NOMO-1 (cell line): ENCODE results near the gene KAT6B.
"Not testable (repeated sequence)": the region's sequence is repeated elsewhere in the genome, so short reads cannot be mapped to it uniquely, and the experiment has no call there.

Source experiments
- DNase-seq, 2 experiments: peaks; one replicate each; lab custom pipeline; 2025; ENCODE audit not compliant: unreplicated experiment in 2 of 2; lab: John Stamatoyannopoulos, UW

The KAT6B gene

DNA sequence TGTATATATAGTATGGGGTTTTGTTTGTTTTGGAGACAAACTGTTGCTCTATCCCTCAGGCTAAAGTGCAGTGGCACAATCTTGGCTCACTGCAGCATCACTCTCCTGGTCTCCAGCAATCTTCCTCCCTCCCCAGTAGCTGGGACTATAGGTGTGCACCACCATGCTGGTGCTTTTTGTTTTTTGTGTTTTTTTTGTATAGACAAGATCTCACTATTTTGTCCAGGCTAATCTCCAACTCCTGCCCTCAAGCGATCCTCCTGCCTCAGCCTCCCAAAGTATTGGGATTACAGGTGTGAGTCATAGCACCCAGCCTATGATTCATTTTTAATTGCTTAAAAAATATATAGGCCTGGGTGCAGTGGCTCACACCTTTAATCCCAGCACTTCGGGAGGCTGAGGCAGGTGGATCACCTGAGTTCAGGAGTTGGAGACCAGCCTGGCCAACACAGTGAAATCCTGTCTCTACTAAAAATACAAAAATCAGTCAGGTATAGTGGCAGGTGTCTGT lies 229.6 kb downstream of the KAT6B start:
- DNase-seq = not testable (repeated sequence)

DNA sequence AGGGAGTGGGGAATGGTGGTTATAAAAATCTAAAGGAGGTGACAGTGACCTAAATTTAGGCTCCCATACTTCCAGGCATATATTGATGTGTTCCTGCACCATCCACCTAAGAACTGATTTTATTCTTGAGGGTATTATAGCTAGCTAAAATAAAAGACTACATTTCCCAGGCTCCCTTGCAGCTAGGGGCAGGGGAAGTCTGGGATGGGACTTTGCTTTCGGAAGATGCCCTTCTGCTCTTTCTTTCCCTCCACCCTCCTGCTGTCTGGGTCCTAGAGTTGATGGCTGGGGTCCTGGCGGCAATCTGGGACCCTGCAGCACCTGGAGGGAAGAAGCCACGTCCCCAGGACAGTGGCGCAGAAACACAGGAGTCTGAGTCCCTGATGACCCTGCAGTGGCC lies 231.3 kb downstream of the KAT6B start:
- DNase-seq = no peak

DNA sequence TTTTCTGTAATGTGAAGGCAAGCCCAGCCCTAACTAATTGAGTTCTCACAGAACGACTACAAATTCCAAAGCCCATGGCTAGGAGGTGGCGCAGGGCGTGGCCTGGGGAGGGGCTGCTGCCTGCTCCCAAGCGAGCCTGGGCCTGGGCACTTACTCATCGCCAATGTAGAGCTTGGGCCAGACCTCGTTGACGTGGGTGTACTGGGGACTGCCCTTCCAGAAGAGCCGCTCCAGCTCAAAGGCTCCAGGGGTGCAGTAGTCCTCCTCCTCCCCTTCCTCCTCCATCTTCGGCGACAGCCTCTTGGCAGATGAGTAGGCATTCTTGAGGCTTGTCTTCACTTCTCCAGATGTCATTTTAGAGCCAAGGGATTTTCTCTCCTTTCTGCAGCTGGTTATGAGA lies 231.8 kb downstream of the KAT6B start:
- DNase-seq = no peak

DNA sequence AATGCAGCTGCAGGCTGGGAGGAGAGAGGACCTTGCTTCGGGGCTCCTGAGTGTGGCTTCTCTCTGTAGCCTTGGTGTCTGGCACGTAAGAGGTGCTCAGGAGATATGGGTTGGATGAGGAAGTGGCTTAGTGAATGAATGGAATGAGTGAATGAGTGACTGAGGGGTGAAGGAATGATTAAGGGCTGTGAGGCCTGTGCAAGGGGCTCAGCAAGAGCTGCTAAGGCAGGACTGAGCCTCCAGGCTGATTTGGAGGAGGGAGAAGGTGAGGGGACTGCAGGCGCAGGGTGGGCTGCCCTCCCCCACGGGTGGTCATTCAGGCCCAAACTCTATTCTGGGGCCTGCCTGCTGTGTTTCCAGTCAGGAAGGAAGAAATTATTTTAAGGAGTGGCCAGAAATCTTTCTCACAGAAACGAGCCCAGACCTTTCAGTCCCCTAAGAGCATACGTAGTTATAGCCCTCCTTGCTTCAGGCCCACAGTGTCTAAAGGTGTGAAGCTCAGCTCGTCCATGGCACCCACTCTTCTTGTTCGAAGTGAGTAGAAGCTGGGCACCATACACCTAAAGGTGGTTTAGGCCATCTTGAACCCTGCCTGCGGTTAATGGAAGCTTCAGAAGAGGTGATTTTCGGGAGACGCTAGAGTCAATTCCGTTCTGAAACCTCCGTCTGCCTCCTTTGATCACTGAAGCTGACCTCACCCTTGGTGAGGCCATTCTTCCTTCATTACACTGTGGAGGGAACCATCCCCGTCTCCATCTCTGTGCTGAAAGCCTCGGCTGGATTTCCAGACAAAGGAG lies 235.5 kb downstream of the KAT6B start:
- peak in 1 of 2 experiments; percentile 39 for DNase-seq

DNA sequence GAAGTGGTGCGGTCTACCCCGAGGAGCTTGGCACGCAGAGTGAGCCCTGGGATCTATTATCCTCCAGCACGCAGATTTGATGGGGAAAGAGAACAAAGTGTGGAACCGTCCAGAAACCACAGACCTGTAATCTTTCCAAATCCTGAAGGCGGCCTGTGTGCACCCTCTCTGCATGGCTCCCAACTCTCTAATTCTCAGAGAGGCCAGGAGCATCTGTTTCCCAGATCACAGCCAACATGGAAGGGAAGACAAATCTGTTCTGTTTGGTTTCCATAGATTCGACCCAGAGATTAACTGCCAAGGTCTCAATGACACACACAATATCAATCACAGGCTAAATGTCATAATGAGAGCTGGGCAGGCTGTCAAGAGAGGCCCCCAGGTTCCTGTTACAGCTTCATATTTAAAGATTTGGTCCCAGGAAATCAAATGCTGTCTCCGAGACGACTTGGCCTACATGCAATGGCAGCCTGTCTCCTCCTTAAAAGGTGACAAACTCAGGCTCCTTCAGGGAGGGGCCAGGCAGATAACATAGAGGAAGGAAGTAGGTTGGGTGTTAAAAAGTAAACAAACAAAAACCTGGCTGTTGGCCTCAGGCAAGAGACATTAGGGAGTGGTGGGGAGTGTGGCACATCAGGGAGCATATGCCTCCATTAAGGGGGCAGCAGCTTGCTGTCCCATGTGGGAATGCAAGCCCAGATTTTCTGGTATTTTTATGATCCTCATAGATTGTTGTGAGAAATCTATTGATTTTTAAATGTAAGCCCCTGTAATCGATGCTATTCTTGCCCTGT lies 236.3 kb downstream of the KAT6B start:
- DNase-seq = peak in 1 of 2 experiments; percentile 39

DNA sequence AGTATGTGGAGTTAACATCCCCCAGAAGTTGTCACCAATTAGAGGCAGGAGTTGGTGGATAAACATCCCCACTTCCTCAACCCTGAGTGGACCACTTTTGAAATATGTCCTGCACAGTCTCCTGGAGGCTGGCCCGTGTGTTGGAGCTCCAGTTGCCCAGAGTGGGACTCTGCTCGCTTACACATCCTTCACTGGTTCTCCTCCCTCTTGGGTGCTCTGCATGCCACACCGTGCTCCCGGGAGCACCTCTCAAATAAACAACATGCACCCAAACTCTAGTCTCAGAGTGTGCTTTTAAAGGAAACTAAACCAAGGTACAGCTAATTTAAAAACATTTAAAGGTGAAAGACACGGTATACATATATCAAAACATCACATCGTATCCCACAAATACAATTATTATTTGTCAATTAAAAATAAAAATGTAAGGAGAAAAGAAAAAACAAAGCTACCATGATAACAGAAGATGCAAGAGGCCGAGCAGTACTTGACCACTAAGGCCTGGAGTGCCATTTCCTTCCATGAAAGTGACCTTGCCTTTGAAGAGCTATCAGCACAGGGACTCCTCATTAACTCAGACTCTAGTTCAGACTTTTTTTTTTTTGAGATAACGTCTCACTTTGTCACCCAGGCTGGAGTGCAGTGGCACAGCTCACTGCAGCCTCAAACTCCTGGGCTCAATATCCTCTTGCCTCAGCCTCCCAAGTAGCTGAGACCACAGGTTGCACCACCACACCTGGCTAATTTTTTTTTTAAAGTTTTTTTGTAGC lies 237.2 kb downstream of the KAT6B start:
- DNase-seq = no peak

DNA sequence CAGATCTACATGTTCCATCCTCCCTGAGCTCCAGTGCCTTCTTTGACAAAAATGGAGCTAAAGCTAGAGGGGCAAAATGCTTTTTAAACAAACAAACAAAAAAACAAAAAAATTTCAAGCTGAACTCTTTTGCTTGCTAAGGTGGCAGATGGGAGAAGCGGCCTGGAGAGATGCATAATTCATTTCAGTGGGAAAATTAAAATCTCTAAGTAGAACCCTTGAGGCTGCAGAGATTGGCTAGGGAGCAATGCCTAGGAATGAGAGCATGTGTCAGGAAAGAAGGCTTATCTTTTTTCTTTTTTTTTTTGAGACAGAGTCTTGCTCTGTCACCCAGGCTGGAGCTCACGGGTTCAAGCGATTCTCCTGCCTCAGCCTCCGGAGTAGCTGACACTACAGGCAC lies 238.7 kb downstream of the KAT6B start:
- no peak for DNase-seq

DNA sequence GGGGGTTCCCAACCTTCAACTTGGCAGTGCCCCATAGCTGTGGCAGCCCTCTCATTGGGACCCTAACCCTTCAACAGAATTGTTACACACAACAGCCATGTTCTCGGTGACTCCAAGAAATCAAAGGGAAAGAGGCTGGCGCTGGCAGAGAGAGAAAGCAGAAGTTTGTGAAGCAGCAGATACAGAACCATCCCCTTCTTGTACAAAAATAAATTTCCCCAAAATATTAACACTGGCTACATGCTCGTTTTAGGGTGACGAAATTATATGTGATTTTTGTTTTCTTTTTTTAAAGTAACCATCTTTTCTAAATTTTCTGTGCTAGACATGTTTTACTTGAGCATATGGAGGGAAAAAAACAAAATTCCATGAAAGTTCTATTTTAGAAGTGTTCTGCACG lies 239.9 kb downstream of the KAT6B start:
- peak; percentile 1 to 20 for DNase-seq

DNA sequence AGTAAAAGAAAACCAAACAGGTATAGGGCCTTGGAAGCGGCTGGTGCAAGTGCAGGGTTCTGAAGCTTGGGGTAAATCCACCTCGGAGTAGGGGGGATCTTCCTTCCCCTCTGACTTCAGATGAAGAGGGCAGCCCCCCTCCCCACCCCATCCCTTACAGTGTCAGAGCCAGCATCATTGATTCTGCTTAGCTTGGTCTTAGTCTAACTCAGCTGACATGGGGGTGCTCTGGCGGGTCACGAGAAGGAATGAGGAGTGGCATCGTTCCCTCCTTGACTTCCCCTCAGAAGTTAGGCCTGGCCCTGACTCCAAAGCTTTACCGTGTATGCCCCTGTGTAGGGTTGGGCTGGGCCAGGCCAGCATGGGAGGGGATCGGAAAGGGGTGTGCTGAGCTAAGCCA lies 240.9 kb downstream of the KAT6B start:
- no peak for DNase-seq

DNA sequence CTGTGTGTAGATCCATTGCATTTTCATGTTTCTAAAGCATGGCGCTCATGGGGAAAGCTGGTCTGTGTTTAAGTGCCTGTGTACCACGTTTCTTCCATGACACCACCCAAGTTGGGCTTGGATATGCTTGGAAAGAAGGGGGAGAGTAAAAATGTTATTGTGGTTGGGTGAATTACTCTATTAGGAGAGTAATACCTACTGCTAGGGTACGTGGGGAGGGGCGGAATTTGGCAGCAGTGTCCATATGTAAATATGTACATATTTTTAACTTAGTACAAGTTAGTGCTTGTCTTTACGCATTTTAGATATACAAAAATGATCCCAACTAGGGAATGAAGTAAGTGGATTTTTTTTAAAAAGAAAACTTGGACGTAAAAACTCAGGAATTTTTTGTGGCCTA lies 242.1 kb downstream of the KAT6B start:
- no peak for DNase-seq

DNA sequence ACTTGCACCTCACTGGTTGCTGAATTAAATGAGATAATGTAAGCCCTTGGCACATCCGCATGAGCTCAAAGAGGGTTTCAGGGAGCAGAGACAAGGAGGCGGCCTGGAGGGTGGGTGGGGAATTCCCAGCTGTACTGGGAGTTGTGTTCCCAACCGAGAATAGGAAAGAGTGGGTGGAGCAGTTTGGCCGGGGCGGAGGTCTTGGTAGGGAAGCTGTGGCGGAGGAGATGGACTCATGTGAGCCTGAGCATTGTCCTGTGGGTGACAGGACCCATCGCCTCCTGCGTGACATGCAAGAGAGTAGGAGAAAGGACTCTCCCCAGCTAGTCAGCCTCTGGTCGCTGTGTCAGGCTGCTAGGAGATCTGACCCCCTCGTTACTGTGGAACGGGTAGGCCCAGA lies 244.1 kb downstream of the KAT6B start:
- DNase-seq = no peak

DNA sequence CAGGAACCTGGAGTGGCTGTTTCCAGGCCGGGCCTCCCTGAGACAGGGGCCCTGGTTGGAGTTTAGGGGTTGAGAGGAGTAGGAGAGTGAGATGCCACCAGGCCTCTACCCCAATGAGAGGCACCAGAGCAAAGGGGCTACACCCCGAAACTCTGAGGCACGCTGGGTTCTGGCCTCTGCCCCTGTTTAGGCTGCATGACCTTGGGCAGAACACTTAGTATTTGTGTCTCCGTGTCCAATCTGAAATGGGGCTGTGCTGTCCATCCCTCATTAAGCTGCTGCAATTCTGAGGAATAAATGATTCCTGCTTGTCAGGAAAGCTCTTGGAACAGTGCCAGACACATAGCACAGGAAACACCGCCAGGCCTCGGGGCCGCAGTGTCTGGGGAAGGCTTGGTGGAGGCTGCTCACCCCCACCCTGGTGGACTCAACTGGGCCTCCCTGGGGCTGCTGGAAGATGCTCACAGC lies 244.6 kb downstream of the KAT6B start:
- DNase-seq = no peak

DNA sequence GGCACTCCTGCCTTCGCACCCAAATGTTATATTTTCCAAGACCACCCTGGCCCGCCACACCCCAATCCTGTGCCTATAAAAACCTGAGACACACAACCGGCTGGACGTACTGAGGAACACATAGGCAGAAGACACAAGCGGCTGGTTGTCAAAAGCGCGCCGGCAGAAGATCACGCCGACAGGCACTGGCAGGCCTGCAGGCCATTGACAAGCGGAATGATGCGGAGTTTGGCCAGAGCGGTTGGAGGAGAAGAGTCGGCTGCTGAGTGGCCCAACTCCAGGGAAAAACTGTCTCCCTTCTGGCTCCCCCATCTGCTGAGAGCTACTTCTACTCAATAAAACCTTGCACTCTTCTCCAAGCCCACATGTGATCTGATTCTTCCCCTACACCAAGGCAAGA lies 245.4 kb downstream of the KAT6B start:
- DNase-seq = no peak

DNA sequence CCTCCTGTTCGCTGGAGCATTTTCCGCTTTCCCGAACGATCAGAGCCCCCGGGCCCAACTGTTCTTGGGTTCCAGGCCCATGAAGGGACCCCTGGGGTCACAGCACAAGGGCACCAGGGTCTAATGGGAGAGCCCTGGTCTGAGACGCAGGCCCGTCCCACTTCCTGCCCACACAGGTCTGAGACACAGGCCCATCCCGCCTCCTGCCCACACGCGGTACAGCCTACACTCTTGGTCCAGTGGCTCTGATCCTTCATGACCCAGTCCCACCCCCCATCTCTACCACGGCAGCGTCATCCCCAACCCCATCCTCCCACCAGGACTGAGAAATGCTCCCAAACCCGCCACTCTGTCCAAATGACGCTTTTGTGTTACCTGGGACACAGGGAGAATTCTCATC lies 246.3 kb downstream of the KAT6B start:
- no peak for DNase-seq

DNA sequence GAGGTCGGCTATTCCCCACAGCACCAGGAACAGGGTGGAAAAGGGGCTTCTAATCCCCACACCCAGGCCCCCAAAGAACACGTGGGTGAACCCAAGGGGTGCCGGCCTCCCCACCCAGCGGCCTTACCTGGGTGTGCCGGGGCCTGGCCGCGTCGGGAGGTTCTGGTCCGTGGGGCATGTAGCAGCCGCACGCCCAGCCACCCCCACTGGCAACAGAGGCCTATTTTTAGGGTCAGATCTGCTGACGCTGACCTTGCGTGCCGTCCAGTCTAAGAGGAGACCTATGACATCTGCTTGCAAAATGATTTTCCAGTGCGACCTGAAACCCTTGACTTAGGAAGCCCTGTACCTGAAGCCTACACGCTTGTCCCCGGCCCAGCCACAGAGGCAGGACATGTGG lies 247.0 kb downstream of the KAT6B start:
- no peak for DNase-seq

DNA sequence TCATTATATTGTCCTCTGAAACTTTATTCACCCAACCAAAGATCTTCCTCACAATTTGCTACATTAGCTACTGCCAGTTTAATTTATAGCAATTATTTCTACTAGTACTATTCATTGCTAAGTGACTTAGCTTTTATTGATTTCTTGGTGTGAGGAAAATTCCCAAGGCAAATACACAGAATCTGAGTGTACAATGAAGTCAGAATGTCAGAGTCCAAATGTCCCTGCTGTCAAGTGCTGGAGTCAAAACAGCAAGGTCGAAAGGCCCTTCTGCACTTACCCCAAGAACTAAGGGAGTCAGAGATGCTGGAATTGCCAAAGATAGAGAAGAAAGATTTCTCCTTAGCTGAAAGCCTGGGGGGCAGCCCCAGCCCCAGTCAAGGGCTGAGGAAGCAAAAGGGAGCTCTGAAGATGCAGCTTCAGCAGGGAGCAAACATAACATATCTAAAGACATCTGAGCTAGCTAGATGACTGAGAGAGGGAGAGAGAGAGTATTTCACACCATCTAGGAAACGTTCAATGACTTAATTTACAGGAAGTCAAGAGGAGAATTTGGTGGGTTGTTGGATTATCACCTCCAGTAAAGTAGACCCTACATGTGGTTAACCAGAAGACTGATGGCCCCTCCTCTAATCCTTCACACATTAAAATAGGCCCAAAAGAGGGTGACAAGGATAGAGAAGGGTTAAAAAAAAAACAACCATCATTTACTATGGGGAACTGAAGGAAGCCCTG lies 248.5 kb downstream of the KAT6B start:
- DNase-seq = no peak

DNA sequence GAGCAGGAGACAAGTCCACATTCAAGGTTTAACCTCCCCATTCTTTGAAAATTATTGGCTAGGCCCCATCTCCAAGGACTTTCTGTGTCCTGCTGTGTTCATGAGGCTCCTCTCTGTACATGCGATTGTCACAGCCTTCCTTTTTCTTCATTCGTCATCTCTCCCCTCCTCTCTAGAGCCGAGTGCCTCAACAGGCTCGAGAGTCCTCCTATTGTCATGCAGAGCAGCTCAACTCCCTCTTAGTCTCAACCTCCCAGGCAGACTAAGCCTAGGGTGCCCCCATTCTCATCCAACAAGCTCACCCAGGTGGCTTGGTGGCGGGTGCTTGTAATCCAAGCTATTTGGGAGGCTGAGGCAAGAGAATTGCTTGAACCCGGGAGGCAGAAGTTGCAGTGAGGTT lies 249.9 kb downstream of the KAT6B start:
- no peak for DNase-seq

DNA sequence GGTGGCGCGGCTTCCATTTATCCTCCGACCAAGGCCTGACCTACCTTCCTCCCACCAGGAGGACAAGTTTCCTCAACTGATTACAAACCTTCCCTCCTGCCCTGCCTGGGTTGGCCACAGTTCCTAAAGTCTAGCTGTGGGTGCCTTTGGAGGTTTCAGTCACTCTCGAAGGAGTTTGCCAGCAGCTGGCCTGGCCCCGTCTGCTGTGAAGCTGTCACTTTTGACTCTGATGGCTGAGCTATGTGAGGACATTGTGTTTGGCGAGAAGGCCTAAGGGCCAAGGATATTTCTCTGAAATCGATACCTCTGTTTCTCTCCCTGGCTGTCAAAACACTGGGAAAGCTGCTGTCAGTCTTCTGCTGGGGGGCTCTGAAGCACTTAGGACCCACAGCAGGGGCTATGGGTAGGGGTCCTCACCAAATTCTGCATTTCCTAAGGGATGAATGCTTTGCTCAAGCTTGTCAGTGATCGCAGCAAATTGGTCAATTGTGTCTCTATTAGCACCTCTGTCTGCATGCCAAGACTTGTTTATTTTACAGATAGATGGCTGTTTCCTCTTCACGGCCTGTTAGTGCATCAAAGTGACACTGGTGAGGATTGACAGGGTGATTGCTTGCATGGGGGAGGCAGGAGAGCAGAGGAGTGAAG lies 253.2 kb downstream of the KAT6B start:
- no peak for DNase-seq

DNA sequence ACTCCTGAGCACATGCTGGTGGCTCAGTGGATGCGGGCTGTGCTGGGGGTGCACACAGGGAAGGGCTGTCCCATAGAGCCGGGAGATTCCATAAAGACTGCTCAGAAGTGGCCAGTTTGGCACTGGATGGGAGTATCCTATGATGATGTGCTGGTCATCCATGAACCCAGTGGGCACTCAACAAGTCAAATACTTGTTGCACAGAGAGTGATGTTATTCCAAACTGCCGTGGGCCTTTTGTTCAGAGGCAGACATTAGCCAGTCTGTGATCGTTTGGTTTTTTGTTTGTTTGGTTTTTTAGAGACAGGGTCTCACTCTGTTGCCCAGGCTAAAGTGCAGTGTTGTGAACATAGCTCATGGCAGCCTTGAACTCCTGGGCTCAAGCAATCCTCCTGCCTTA lies 254.2 kb downstream of the KAT6B start:
- DNase-seq = no peak

DNA sequence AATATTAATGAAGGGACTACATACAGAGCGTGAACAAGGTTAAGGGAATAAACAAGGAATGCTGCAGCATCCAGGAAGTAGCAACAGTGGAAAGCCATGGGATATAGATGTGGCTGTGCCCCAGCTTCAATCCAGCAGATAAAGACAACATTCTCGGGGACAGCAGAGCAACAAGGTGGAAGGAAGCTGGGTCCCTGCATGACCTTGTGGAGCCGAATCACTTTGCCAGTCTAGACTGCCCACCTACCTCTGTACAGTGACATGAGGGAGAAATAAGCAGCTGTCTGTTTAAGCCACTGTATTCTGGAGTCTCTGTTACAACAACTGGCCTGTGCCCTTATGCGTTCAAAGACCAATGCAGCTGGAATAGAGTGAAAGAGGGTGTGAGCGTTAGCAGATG lies 255.0 kb downstream of the KAT6B start:
- no peak for DNase-seq
